ENCODE results near the gene TRAP1. TPM values are rescaled to one million over a fixed set of nuclear protein-coding genes. Genes with fewer than 3 reads are reported as not detected.

The TRAP1 gene
- total and polyA plus RNA-seq, 4 donors, result 78.3 to 148 (median 112) TPM

DNA sequence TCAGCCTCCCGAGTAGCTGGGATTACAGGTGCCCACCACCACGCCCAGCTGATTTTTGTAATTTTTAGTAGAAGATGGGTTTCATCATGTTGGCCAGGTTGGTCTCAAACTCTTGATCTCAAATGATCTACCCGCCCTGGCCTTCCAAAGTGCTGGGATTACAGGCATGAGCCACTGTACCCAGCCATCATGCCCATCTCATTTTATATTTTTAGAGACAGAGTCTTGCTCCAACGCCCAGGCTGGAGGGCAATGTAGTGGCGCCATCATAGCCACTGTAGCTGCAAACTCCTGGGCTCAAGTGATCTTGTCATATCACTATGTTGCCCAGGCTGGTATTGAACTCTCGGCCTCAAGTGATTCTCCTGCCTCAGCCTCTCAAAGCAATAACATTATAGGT, 43.2 kb upstream of the TRAP1 start:
- Histone ChIP-seq H3K9me3 (ENCODE audit: control insufficient read depth in 4 of 4, low read length in 3 of 4) (no peaks in the 10 kb centered on the region), H3K4me3 (ENCODE audit: low read depth in 1 of 3, low read length in 3 of 3) (no peak overlapping the region), H3K9ac (ENCODE audit: low read depth in 1 of 2, low read length in 2 of 2) (no peak overlapping the region), H3K36me3 (ENCODE audit: control insufficient read depth in 4 of 4, insufficient read depth in 3 of 4, low read depth in 1 of 4, low read length in 3 of 4) (peaks cover 11 to 57% (median 40%) of the 10 kb centered on the region in 4 donors), H3K27ac (ENCODE audit: low read depth in 1 of 2, low read length in 2 of 2) (no peak overlapping the region), H3K27me3 (ENCODE audit: control insufficient read depth in 4 of 4, insufficient read depth in 4 of 4, low read length in 3 of 4) (no peaks in the 10 kb centered on the region), H3K4me1 (ENCODE audit: control insufficient read depth in 4 of 4, insufficient read depth in 4 of 4, low read length in 3 of 4) (peaks cover 0 to 13% (median 8%) of the 10 kb centered on the region in 4 donors)
- WGBS, result 97% methylated on average over 6 of the region's 6 CpGs
- DNase-seq (ENCODE audit: low spot score), result no peak
- TF ChIP-seq, protein P1, sequence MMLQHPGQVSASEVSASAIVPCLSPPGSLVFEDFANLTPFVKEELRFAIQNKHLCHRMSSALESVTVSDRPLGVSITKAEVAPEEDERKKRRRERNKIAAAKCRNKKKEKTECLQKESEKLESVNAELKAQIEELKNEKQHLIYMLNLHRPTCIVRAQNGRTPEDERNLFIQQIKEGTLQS (IDR thresholded peaks at IDR 0.05), result no peak
- TF ChIP-seq, protein P2, sequence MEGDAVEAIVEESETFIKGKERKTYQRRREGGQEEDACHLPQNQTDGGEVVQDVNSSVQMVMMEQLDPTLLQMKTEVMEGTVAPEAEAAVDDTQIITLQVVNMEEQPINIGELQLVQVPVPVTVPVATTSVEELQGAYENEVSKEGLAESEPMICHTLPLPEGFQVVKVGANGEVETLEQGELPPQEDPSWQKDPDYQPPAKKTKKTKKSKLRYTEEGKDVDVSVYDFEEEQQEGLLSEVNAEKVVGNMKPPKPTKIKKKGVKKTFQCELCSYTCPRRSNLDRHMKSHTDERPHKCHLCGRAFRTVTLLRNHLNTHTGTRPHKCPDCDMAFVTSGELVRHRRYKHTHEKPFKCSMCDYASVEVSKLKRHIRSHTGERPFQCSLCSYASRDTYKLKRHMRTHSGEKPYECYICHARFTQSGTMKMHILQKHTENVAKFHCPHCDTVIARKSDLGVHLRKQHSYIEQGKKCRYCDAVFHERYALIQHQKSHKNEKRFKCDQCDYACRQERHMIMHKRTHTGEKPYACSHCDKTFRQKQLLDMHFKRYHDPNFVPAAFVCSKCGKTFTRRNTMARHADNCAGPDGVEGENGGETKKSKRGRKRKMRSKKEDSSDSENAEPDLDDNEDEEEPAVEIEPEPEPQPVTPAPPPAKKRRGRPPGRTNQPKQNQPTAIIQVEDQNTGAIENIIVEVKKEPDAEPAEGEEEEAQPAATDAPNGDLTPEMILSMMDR (IDR thresholded peaks at IDR 0.05; ENCODE audit: low read depth, low read length, missing input control), result no peak
- TF ChIP-seq FOXA2 (IDR thresholded peaks at IDR 0.05) (no peak), YY1 (IDR thresholded peaks at IDR 0.05) (no peak), RAD21 (IDR thresholded peaks at IDR 0.05) (no peak), TAF1 (conservative IDR thresholded peaks at IDR 0.05) (no peak), SP1 (IDR thresholded peaks at IDR 0.05) (no peak), HNF4A (conservative IDR thresholded peaks at IDR 0.05) (no peak), NR2F2 (IDR thresholded peaks at IDR 0.05) (no peak), EGR1 (IDR thresholded peaks at IDR 0.05; ENCODE audit: low read depth in 2 of 2) (no peak), RXRA (IDR thresholded peaks at IDR 0.05) (no peak), GABPA (IDR thresholded peaks at IDR 0.05 in 1 of 2, conservative IDR thresholded peaks at IDR 0.05 in 1 of 2) (no peak), JUND (IDR thresholded peaks at IDR 0.05) (no peak)
- TF ChIP-seq, protein P3, sequence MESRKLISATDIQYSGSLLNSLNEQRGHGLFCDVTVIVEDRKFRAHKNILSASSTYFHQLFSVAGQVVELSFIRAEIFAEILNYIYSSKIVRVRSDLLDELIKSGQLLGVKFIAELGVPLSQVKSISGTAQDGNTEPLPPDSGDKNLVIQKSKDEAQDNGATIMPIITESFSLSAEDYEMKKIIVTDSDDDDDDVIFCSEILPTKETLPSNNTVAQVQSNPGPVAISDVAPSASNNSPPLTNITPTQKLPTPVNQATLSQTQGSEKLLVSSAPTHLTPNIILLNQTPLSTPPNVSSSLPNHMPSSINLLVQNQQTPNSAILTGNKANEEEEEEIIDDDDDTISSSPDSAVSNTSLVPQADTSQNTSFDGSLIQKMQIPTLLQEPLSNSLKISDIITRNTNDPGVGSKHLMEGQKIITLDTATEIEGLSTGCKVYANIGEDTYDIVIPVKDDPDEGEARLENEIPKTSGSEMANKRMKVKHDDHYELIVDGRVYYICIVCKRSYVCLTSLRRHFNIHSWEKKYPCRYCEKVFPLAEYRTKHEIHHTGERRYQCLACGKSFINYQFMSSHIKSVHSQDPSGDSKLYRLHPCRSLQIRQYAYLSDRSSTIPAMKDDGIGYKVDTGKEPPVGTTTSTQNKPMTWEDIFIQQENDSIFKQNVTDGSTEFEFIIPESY (IDR thresholded peaks at IDR 0.05), result no peak

DNA sequence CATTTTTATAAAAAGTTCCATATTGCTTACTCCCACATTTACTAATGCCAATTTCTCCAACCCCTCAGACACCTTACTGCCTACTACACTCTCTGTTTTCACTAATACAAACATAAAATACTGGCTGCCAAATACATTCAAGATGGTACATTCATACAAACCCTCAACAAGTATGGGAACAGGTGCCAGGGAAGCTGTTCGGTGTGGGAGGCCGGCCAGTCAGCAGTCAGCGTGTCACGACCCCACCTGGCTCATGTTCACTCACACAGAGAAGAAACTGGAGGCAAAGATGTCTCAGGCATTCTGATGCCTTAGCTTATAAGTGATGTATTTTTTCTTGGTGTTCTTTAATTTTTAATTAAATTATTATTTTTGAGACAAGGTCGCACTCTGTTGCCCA, 42.4 kb upstream of the TRAP1 start:
- H3K4me1 ChIP-seq (ENCODE audit: control insufficient read depth in 4 of 4, insufficient read depth in 4 of 4, low read length in 3 of 4), result peaks cover 0 to 18% (median 12%) of the 10 kb centered on the region in 4 donors
- no peak overlapping the region for H3K9ac ChIP-seq (ENCODE audit: low read depth in 1 of 2, low read length in 2 of 2)
- no peaks in the 10 kb centered on the region for H3K9me3 ChIP-seq (ENCODE audit: control insufficient read depth in 4 of 4, low read length in 3 of 4)
- peaks cover 11 to 53% (median 36%) of the 10 kb centered on the region in 4 donors for H3K36me3 ChIP-seq (ENCODE audit: control insufficient read depth in 4 of 4, insufficient read depth in 3 of 4, low read depth in 1 of 4, low read length in 3 of 4)
- TF ChIP-seq, protein P4, sequence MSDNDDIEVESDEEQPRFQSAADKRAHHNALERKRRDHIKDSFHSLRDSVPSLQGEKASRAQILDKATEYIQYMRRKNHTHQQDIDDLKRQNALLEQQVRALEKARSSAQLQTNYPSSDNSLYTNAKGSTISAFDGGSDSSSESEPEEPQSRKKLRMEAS (IDR thresholded peaks at IDR 0.05), result no peak
- TF ChIP-seq, protein P5, sequence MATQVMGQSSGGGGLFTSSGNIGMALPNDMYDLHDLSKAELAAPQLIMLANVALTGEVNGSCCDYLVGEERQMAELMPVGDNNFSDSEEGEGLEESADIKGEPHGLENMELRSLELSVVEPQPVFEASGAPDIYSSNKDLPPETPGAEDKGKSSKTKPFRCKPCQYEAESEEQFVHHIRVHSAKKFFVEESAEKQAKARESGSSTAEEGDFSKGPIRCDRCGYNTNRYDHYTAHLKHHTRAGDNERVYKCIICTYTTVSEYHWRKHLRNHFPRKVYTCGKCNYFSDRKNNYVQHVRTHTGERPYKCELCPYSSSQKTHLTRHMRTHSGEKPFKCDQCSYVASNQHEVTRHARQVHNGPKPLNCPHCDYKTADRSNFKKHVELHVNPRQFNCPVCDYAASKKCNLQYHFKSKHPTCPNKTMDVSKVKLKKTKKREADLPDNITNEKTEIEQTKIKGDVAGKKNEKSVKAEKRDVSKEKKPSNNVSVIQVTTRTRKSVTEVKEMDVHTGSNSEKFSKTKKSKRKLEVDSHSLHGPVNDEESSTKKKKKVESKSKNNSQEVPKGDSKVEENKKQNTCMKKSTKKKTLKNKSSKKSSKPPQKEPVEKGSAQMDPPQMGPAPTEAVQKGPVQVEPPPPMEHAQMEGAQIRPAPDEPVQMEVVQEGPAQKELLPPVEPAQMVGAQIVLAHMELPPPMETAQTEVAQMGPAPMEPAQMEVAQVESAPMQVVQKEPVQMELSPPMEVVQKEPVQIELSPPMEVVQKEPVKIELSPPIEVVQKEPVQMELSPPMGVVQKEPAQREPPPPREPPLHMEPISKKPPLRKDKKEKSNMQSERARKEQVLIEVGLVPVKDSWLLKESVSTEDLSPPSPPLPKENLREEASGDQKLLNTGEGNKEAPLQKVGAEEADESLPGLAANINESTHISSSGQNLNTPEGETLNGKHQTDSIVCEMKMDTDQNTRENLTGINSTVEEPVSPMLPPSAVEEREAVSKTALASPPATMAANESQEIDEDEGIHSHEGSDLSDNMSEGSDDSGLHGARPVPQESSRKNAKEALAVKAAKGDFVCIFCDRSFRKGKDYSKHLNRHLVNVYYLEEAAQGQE (IDR thresholded peaks at IDR 0.05), result no peak
- TF ChIP-seq, protein P3 (IDR thresholded peaks at IDR 0.05), result no peak
- no peak for TF ChIP-seq EGR1 (IDR thresholded peaks at IDR 0.05; ENCODE audit: low read depth in 2 of 2)
- TF ChIP-seq TAF1 (conservative IDR thresholded peaks at IDR 0.05), result no peak
- no peak for TF ChIP-seq RXRA (IDR thresholded peaks at IDR 0.05)
- TF ChIP-seq NR2F2 (IDR thresholded peaks at IDR 0.05), result no peak
- TF ChIP-seq, protein P1 (IDR thresholded peaks at IDR 0.05), result no peak
- TF ChIP-seq YY1 (IDR thresholded peaks at IDR 0.05), result no peak
- no peak for TF ChIP-seq JUND (IDR thresholded peaks at IDR 0.05)
- no peak for TF ChIP-seq HNF4G (IDR thresholded peaks at IDR 0.05)
- no peak for TF ChIP-seq HNF4A (conservative IDR thresholded peaks at IDR 0.05)
- no peak for TF ChIP-seq SP1 (IDR thresholded peaks at IDR 0.05)
- no peak for TF ChIP-seq RAD21 (IDR thresholded peaks at IDR 0.05)
- no peak for TF ChIP-seq FOXA1 (IDR thresholded peaks at IDR 0.05)
- no peak for TF ChIP-seq FOXA2 (IDR thresholded peaks at IDR 0.05)
- TF ChIP-seq, protein P2 (IDR thresholded peaks at IDR 0.05; ENCODE audit: low read depth, low read length, missing input control), result no peak
- TF ChIP-seq GABPA (IDR thresholded peaks at IDR 0.05 in 1 of 2, conservative IDR thresholded peaks at IDR 0.05 in 1 of 2), result no peak
- WGBS, result 80% methylated on average over 5 of the region's 5 CpGs
- H3K4me3 ChIP-seq (ENCODE audit: low read depth in 1 of 3, low read length in 3 of 3), result no peak overlapping the region
- no peaks in the 10 kb centered on the region for H3K27me3 ChIP-seq (ENCODE audit: control insufficient read depth in 4 of 4, insufficient read depth in 4 of 4, low read length in 3 of 4)
- H3K27ac ChIP-seq (ENCODE audit: low read depth in 1 of 2, low read length in 2 of 2), result no peak overlapping the region
- DNase-seq (ENCODE audit: low spot score), result no peak

Data from liver (tissue), 9 donors.